ENCODE measurements around the gene TLK2.
A peak's percentile ranks its signal among the peaks of the same experiment; 100 is the strongest.
"Not testable (repeated sequence)": the region's sequence is repeated elsewhere in the genome, so short reads cannot be mapped to it uniquely, and the experiment has no call there.

The TLK2 gene

GRCh38 chr17:62591333-62591732, 112.7 kb downstream of the TLK2 start:
- no peak for DNase-seq
- H3K27ac ChIP-seq = no peak overlapping the region
- peaks cover 70% of the 10 kb centered on the region for H3K36me3 ChIP-seq
- H3K4me3 ChIP-seq (ENCODE audit: low read depth, low read length) = no peak overlapping the region
- TF ChIP-seq CTCF (IDR thresholded peaks at IDR 0.05; ENCODE audit: low read depth, low read length) = no peak
- H3K27me3 ChIP-seq (ENCODE audit: insufficient read depth, low read depth, severe bottlenecking) = no peaks in the 10 kb centered on the region
- H3K9me3 ChIP-seq (ENCODE audit: severe bottlenecking) = peaks cover 2% of the 10 kb centered on the region

- H3K4me3 ChIP-seq (ENCODE audit: low read depth, low read length); DNase-seq; H3K27ac ChIP-seq; H3K9me3 ChIP-seq (ENCODE audit: severe bottlenecking); H3K27me3 ChIP-seq (ENCODE audit: insufficient read depth, low read depth, severe bottlenecking): not testable (repeated sequence)
- H3K36me3 ChIP-seq = peaks cover 73% of the 10 kb centered on the region
Observed at GRCh38 chr17:62591822-62592221, 113.2 kb downstream of the TLK2 start.

GRCh38 chr17:62592341-62593099, 113.9 kb downstream of the TLK2 start:
- Histone ChIP-seq H3K27me3 (ENCODE audit: insufficient read depth, low read depth, severe bottlenecking) (no peaks in the 10 kb centered on the region), H3K4me3 (ENCODE audit: low read depth, low read length) (no peak overlapping the region), H3K27ac (no peak overlapping the region), H3K9me3 (ENCODE audit: severe bottlenecking) (peaks cover 2% of the 10 kb centered on the region), H3K36me3 (peaks cover 74% of the 10 kb centered on the region)
- no peak for TF ChIP-seq CTCF (IDR thresholded peaks at IDR 0.05; ENCODE audit: low read depth, low read length)
- peak; percentile 24 for DNase-seq

- no peaks in the 10 kb centered on the region for H3K27me3 ChIP-seq (ENCODE audit: insufficient read depth, low read depth, severe bottlenecking)
- DNase-seq = no peak
- no peak for TF ChIP-seq CTCF (IDR thresholded peaks at IDR 0.05; ENCODE audit: low read depth, low read length)
- H3K4me3 ChIP-seq (ENCODE audit: low read depth, low read length) = no peak overlapping the region
- peaks cover 2% of the 10 kb centered on the region for H3K9me3 ChIP-seq (ENCODE audit: severe bottlenecking)
- no peak overlapping the region for H3K27ac ChIP-seq
- peaks cover 75% of the 10 kb centered on the region for H3K36me3 ChIP-seq
Observed at GRCh38 chr17:62595484-62595883, 116.9 kb downstream of the TLK2 start.

GRCh38 chr17:62596662-62597061, 118.0 kb downstream of the TLK2 start:
- Histone ChIP-seq H3K27me3 (ENCODE audit: insufficient read depth, low read depth, severe bottlenecking) (no peaks in the 10 kb centered on the region), H3K9me3 (ENCODE audit: severe bottlenecking) (peaks cover 2% of the 10 kb centered on the region), H3K36me3 (peaks cover 79% of the 10 kb centered on the region), H3K27ac (no peak overlapping the region), H3K4me3 (ENCODE audit: low read depth, low read length) (no peak overlapping the region)
- TF ChIP-seq CTCF (IDR thresholded peaks at IDR 0.05; ENCODE audit: low read depth, low read length) = no peak
- no peak for DNase-seq

- H3K9me3 ChIP-seq (ENCODE audit: severe bottlenecking) = peaks cover 2% of the 10 kb centered on the region
- no peak for TF ChIP-seq CTCF (IDR thresholded peaks at IDR 0.05; ENCODE audit: low read depth, low read length)
Observed at GRCh38 chr17:62597150-62597549, 118.5 kb downstream of the TLK2 start.

More at GRCh38 chr17:62597150-62597549, 118.5 kb downstream of the TLK2 start:
- H3K27ac ChIP-seq = no peak overlapping the region
- DNase-seq = no peak
- H3K27me3 ChIP-seq (ENCODE audit: insufficient read depth, low read depth, severe bottlenecking) = no peaks in the 10 kb centered on the region
- H3K4me3 ChIP-seq (ENCODE audit: low read depth, low read length) = no peak overlapping the region
- H3K36me3 ChIP-seq = peaks cover 81% of the 10 kb centered on the region

Data from WERI-Rb-1 (cell line).